GM23248 (cell line): ENCODE measurements around the gene UFSP2.

Experiments
- EZH2 ChIP-seq: fragments of 200-600 bp; sonication (generic); IDR thresholded peaks from 2 replicates; pipeline ENCODE4 v1.6.1; 2018; ENCODE audit warnings: antibody characterized with exemption, mild to moderate bottlenecking; ENCODE audit not compliant: insufficient read depth, poor library complexity, severe bottlenecking
- EZH2phosphoT487 ChIP-seq: fragments of 200-600 bp; sonication (generic); IDR thresholded peaks from 2 replicates; pipeline ENCODE4 v1.6.1; 2018; ENCODE audit warnings: antibody characterized with exemption, moderate library complexity, mild to moderate bottlenecking, low read depth; ENCODE audit not compliant: insufficient read depth

DNA sequence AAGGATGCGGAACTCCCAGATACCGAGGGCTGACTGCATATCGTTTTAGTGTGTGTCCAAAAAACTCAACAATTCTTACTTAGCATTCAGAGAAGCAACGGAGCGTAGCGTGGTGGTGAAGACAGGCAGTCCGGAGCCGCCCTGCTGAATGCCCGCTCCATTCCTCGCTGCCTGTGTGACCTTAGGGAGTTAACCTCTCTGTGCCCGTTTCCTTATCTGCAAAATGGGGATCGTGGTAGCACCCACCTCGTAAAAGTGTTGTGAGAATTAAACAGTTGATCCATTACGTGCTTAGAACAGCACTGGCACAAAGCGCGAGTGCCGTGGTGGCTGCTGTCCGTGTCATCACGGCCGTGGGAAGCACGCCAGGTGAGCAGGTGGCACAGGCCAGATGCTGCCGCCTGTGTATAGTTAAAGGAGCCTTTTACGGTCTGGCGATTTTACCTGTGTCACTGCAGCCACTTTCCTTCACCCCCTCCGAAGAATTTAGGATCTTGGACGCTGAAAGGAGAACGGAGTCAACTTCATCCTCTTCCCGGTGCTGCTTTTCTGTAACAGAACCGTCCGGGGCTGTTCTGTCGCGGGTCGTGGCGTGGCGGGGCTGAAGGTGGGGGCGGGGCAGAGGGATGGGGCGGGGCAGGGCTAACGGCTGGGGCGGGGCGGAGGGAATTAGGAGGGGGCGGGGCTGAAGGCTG lies 44.9 kb upstream of the UFSP2 start:
- TF ChIP-seq EZH2 (no peak), EZH2phosphoT487 (no peak)
